Ecto neural progenitor cell (in vitro differentiated cells): ENCODE data around the gene AGBL3.
"Not testable (repeated sequence)": the region's sequence is repeated elsewhere in the genome, so short reads cannot be mapped to it uniquely, and the experiment has no call there.

Experiments used
- DNase-seq: peaks from one replicate; pipeline ENCODE4 v3.0.0-alpha.2; 2018; ENCODE audit warnings: low spot score

Gene AGBL3

DNA sequence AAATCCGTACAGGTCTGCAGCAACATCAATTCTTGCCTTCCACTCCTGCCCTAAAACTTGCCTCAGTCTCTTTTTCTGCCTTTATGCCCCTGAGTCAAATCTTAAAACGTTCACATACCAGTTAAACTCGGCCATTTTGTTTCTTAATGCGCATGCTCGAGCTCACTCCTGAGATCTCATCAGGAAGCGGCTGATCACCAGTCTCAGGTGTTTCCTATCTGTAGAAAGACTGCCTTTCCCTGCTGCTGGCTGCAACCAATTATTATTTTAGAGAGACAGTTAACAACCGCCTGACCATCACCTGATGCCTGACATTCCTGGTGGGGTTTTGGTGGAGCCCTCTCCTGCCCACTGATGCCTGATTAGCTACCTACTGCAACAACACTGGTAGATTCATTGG is 91.3 kb downstream of the AGBL3 start:
- DNase-seq: no peak

- no peak for DNase-seq
Observed at GRCh38 chr7:135078051-135078450, 91.7 kb downstream of the AGBL3 start.

GRCh38 chr7:135079068-135079467 is 92.8 kb downstream of the AGBL3 start:
- no peak for DNase-seq

- DNase-seq: no peak
Observed at GRCh38 chr7:135083005-135083404, 96.7 kb downstream of the AGBL3 start.

DNA sequence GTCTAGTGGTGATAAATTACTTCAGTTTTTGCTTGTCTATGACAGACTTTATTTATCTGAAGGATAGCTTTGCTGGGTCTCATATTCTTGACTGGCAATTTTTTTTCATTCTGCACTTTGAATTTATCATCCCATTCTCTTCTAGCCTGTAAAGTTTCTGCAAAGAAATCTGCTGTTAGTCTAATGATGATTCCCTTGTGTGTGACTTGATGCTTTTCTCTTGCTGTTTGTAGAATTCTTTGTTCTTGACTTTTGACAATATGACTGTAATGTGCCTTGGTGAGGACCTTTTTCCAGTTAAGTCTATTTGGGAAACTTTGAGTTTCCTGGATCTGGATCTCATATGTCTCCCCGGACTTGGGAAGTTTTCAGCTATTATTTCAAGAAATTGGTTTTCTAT is 102.3 kb downstream of the AGBL3 start:
- DNase-seq: no peak

GRCh38 chr7:135091717-135092116 is 105.4 kb downstream of the AGBL3 start:
- no peak for DNase-seq

GRCh38 chr7:135094472-135095237 is 108.3 kb downstream of the AGBL3 start:
- DNase-seq: no peak

GRCh38 chr7:135095450-135095849 is 109.1 kb downstream of the AGBL3 start:
- DNase-seq: no peak

DNA sequence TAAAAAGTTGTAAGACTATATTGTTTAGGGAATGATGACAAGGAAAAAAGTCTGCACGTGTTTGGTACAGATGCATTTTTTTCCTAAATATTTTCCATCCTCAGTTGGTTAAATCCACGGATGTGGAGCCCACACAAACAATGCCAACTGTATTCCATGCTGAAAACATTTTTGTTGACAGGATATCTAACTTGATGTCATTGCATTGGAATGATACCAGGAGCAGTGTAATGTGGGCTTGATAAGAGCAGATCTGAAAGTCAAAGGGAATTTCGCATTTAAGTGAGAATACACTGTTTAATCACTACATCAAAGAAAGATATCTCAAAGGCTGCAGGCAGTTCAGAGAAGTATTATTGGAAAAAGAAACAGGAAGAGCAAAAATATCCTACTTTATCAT is 112.1 kb downstream of the AGBL3 start:
- no peak for DNase-seq

DNA sequence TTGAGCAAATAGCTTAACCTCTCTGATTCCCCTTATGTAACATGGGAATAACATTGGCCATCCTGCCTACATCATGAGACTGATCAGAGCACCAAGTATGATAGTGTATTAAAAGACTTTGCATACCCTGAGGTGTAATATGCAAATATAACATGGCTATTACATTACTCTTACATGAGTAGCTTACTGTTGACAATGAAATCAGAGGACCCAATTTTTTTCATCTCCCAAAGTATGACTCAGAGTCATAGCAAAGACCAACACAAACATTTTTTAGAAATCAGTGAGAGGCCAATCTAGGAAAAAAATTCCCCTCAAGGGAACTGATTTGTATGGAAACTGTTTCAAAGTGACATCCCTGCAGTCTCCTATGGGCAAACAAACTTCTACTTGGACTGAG is 114.5 kb downstream of the AGBL3 start:
- DNase-seq: no peak

DNA sequence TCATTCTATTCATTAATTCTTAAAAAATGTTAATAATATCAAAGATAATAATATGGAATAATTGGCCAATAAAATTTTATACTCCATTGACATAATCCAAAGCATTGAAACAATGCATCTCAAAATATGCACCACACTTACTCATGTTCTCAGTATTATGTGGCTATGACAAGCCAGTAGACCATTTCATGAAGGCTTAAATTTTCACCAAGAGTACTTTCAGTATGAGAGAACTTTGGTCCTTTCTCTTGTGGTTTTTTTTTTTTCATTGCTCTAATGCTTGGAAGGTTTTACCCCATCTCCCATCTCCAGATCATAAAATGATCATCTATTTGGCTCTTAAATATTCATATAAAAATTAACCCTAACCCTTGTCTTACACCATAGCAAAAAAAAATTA is 116.1 kb downstream of the AGBL3 start:
- no peak for DNase-seq

GRCh38 chr7:135109562-135109961 is 123.3 kb downstream of the AGBL3 start:
- DNase-seq: no peak

GRCh38 chr7:135109976-135110375 is 123.7 kb downstream of the AGBL3 start:
- no peak for DNase-seq

GRCh38 chr7:135111379-135111778 is 125.1 kb downstream of the AGBL3 start:
- no peak for DNase-seq

GRCh38 chr7:135114622-135115021 is 128.3 kb downstream of the AGBL3 start:
- DNase-seq: no peak

DNA sequence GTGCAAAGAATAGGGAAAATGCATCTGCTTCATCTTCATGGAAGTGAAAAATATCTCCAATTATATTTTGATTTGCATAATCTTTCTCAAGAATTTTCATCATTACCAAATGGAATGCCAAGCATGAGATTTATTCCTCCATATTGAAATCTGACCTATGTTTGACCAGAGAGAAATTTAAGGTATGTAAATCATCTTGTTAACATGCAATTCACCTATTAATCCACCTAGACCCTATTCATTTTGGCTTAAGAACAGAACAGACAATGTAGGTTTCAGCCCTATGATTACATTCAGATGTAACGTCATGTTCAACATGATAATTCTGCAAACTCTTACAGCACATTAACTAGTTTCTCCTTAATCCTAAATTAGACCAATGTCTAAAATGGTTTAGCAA is 130.8 kb downstream of the AGBL3 start:
- no peak for DNase-seq

GRCh38 chr7:135121868-135122267 is 135.6 kb downstream of the AGBL3 start:
- no peak for DNase-seq

GRCh38 chr7:135124631-135125030 is 138.3 kb downstream of the AGBL3 start:
- DNase-seq: not testable (repeated sequence)

DNA sequence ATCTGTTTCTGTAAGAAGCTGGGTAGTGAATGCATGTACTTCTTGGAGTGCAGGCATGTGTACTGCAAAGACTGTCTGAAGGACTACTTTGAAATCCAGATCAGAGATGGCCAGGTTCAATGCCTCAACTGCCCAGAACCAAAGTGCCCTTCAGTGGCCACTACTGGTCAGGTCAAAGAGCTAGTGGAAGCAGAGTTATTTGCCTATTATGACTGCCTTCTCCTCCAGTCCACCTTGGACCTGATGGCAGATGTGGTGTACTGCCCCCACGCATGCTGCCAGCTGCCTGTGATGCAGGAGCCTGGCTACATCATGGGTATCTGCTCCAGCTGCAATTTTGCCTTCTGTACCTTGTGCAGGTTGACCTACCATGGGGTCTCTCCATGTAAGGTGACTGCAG is 142.6 kb downstream of the AGBL3 start:
- DNase-seq: no peak

DNA sequence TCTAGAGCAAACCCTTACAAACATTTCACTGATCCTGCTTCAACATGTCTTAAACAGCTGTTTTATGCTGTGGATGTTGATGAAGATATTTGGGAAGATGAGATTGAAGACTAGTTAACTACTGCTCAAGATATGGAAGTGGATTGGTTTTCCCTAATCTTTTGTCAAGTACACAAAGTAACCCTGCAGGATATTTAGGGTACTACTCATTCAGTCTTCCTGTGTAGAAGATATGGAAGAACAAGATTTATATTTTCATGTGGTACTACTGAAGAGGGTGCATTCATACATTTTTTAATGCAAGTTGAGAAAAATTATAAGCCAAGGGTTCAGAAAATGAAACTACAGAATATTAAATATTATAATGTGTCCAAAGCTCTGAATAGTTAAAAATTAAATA is 143.3 kb downstream of the AGBL3 start:
- no peak for DNase-seq

GRCh38 chr7:135143885-135144668 is 157.8 kb downstream of the AGBL3 start:
- no peak for DNase-seq

- DNase-seq: no peak
Observed at GRCh38 chr7:135147341-135147898, 161.1 kb downstream of the AGBL3 start.
